Measurements from ENCODE around the gene PARP16. TPM values are rescaled to one million over a fixed set of nuclear protein-coding genes. Genes with fewer than 3 reads are reported as not detected.

The PARP16 gene
- total RNA-seq, 4 donors from 2014 or later = 5.7 to 8.6 (median 6.3) TPM

- no peaks in the 10 kb centered on the region for H3K9me3 ChIP-seq
- intact Hi-C loops (cut with DNase I) = no loop called here
These were observed 3.5 kb upstream of the PARP16 start for GRCh38 chr15:65290228-65290627.

GRCh38 chr15:65289261-65289854 lies 2.7 kb upstream of the PARP16 start:
- Histone ChIP-seq H3K36me3 (no peaks in the 10 kb centered on the region), H3K27me3 (no peaks in the 10 kb centered on the region), H3K9me3 (no peaks in the 10 kb centered on the region), H3K4me3 (no peak overlapping the region), H3K4me1 (peaks cover 12 to 23% (median 15%) of the 10 kb centered on the region in 3 donors), H3K27ac (no peak overlapping the region)
- intact Hi-C loops (cut with DNase I) = no loop called here
- DNase-seq = no peak
- 86 to 87% methylated on average over 6 to 7 of the region's 7 CpGs for WGBS, 2 donors
- TF ChIP-seq, protein P1, sequence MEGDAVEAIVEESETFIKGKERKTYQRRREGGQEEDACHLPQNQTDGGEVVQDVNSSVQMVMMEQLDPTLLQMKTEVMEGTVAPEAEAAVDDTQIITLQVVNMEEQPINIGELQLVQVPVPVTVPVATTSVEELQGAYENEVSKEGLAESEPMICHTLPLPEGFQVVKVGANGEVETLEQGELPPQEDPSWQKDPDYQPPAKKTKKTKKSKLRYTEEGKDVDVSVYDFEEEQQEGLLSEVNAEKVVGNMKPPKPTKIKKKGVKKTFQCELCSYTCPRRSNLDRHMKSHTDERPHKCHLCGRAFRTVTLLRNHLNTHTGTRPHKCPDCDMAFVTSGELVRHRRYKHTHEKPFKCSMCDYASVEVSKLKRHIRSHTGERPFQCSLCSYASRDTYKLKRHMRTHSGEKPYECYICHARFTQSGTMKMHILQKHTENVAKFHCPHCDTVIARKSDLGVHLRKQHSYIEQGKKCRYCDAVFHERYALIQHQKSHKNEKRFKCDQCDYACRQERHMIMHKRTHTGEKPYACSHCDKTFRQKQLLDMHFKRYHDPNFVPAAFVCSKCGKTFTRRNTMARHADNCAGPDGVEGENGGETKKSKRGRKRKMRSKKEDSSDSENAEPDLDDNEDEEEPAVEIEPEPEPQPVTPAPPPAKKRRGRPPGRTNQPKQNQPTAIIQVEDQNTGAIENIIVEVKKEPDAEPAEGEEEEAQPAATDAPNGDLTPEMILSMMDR (IDR thresholded peaks at IDR 0.05) = no peak
- no peak for TF ChIP-seq POLR2A (IDR thresholded peaks at IDR 0.05)

More at GRCh38 chr15:65290228-65290627, 3.5 kb upstream of the PARP16 start:
- Histone ChIP-seq H3K36me3 (no peaks in the 10 kb centered on the region), H3K4me1 (peaks cover 11 to 20% (median 12%) of the 10 kb centered on the region in 3 donors), H3K4me3 (no peak overlapping the region), H3K27me3 (no peaks in the 10 kb centered on the region), H3K27ac (no peak overlapping the region)
- 89 to 91% methylated on average over 7 of the region's 7 CpGs for WGBS, 2 donors
- DNase-seq = no peak
- TF ChIP-seq POLR2A (IDR thresholded peaks at IDR 0.05) = no peak
- TF ChIP-seq, protein P1 (IDR thresholded peaks at IDR 0.05) = no peak

GRCh38 chr15:65287520-65287855 lies 805 bp upstream of the PARP16 start:
- TF ChIP-seq POLR2A (IDR thresholded peaks at IDR 0.05) = no peak
- TF ChIP-seq, protein P1 (IDR thresholded peaks at IDR 0.05) = no peak
- no peaks in the 10 kb centered on the region for H3K9me3 ChIP-seq
- peak overlapping the region; percentile 88 to 92 (median 90) for H3K27ac ChIP-seq
- H3K4me1 ChIP-seq = peaks cover 12 to 31% (median 15%) of the 10 kb centered on the region in 3 donors
- intact Hi-C loops (cut with DNase I) = no loop called here
- DNase-seq = no peak
- no peaks in the 10 kb centered on the region for H3K27me3 ChIP-seq
- H3K36me3 ChIP-seq = no peaks in the 10 kb centered on the region
- no peak overlapping the region for H3K4me3 ChIP-seq
- 80 to 84% methylated on average over 1 to 2 of the region's 3 CpGs for WGBS, 2 donors

DNA sequence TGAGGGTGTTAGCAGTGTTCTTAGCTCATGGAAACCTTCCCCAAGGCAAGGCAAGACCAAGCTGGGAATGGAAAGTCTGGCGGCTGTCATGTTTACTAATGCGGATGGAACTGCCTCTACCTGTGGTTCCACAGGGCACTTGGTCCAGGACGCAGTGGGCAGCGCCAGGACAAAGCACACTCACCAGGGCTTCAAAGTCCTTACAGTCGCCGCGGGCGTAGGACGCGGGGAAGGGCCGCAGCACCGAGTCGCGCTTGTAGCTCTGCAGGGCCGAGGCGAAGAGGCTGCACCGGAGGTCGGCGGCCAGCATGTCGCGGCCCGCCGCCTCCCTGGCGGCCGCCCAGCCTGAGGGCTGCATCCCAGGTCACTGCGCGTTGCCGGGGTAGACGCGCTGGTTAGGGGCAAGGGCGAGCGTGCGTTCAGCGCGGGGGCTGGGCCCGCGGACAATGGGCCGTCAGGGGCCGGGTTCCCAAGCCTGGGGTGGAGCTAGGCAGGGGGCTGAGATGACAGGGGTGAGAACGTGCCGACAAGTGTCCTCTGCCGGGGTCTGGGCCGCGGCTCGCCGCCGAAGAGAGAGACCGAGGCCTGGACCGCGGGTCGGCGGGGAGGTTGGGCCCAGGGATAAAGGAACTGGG lies 497 bp downstream of the PARP16 start:
- DNase-seq = no peak
- Histone ChIP-seq H3K4me3 (peak overlapping the region; percentile 73 to 88 (median 79)), H3K4me1 (peaks cover 12 to 31% (median 15%) of the 10 kb centered on the region in 3 donors), H3K9me3 (no peaks in the 10 kb centered on the region), H3K27ac (peak overlapping the region; percentile 88 to 92 (median 90)), H3K36me3 (no peaks in the 10 kb centered on the region), H3K27me3 (no peaks in the 10 kb centered on the region)
- intact Hi-C loops (cut with DNase I) = no loop called here
- 0% methylated on average over 1 of the region's 52 CpGs for WGBS, 2 donors
- no peak for TF ChIP-seq POLR2A (IDR thresholded peaks at IDR 0.05)
- TF ChIP-seq, protein P1 (IDR thresholded peaks at IDR 0.05) = no peak

DNA sequence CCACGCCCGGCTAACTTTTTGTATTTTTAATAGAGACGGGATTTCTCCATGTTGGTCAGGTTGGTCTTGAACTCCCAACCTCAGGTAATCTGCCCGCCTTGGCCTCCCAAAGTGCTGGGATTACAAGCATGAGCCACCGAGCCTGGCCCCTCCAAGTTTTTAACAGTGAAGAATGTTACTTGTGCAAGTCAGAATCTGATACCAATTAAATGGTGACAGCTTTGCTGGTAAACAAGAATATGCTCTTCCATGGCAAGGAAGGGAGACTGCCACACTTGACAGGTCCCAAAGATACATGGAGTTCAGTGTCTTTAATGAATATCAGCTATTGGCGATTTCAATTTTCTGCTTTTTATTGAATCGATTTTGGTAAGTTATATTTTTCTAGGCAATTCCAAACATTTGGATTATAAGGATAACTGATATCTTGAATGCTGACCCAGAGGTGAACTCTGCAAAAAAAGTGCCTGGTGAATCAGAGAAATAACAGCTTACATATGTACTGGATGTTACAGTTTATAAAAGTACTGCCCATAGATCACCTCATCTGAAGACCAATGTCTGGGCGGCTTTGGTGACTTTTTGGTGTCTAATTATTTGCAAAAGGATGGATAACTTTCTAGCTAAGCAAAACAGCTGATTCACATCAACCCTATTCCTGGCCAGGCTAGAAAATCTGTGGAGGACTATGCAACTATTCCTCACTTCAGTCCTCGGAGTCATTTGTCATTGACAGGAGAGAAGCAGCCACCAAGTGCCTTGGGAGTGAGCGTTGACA lies 1.2 kb downstream of the PARP16 start:
- no peak for TF ChIP-seq POLR2A (IDR thresholded peaks at IDR 0.05)
- WGBS, 2 donors = 40 to 66% methylated on average over 6 to 10 of the region's 10 CpGs
- intact Hi-C loops (cut with DNase I) = no loop called here
- Histone ChIP-seq H3K27me3 (no peaks in the 10 kb centered on the region), H3K4me1 (peaks cover 12 to 31% (median 15%) of the 10 kb centered on the region in 3 donors), H3K9me3 (no peaks in the 10 kb centered on the region), H3K4me3 (peak overlapping the region; percentile 73 to 88 (median 79)), H3K27ac (peak overlapping the region; percentile 88 to 92 (median 90)), H3K36me3 (no peaks in the 10 kb centered on the region)
- no peak for DNase-seq

All from esophagus squamous epithelium (tissue), 5 donors.